ENCODE results near the gene LDAF1.

DNA sequence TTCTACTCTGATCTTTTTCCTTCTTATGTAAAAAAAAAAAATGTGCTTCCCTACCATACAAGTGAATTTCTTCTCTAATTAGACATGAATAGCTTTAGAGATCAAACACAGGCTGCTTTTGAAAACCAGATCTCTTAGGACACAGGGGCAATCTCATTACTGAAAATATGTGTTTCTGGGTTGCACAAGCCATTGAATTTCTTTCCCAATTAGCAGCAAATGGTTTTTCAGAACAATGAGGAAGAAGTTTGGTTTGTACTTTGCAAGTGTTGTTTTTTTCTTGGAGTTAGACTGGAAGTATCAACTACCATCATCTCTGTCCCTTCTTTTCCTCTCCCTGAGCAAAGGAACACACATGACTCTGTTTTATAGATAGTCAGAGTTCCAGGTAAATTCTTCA lies 69.4 kb downstream of the LDAF1 start:
- no peak for TF ChIP-seq CTCF (conservative IDR thresholded peaks at IDR 0.05; ENCODE audit: low read depth, low read length)
- no peak for TF ChIP-seq EZH2 (IDR thresholded peaks at IDR 0.05; ENCODE audit: borderline replicate concordance, low read depth, low read length, poor library complexity, severe bottlenecking)
